ENCODE data around the gene HNMT.
"Not testable (repeated sequence)": the region's sequence is repeated elsewhere in the genome, so short reads cannot be mapped to it uniquely, and the experiment has no call there.

Gene HNMT

DNA sequence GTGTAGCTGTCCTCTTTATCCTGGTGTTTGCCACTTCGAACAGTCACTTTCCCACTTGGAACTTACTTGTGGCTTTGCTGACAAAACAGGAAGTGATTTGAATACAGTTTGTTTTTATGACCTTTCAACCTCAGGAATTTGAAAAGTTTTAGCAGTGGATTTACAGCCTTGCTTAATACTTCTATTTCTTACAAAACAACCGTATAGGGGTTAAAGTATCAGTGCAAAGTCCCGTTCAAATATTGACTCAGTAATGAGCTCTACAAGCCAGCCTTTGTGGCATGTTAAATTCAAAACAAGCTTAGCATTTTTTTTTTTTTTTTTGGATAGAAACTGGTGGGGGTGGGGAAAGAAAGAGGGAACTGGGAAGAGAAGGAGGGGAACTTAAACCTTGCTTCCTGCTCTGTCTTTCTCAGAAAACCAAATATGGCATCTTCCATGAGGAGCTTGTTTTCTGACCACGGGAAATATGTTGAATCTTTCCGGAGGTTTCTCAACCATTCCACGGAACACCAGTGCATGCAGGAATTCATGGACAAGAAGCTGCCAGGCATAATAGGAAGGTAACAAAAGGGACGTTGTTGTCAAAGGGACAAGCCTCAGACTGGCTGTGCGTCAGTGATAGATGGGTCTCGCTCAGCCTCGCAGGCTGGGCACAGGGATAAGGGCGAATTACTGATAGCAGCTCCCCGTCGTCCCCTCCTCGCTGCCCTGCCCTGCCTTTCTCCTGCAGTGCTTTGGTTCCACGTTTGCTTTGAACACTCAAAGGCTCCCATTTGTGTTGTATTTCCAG, at the start of gene HNMT:
TSS of gene HNMT (plus strand) at position 408 of the 793 bp plus-strand sequence. CDS start at position 427, 19 bp downstream.
- peak; percentile 25 for DNase-seq

DNA sequence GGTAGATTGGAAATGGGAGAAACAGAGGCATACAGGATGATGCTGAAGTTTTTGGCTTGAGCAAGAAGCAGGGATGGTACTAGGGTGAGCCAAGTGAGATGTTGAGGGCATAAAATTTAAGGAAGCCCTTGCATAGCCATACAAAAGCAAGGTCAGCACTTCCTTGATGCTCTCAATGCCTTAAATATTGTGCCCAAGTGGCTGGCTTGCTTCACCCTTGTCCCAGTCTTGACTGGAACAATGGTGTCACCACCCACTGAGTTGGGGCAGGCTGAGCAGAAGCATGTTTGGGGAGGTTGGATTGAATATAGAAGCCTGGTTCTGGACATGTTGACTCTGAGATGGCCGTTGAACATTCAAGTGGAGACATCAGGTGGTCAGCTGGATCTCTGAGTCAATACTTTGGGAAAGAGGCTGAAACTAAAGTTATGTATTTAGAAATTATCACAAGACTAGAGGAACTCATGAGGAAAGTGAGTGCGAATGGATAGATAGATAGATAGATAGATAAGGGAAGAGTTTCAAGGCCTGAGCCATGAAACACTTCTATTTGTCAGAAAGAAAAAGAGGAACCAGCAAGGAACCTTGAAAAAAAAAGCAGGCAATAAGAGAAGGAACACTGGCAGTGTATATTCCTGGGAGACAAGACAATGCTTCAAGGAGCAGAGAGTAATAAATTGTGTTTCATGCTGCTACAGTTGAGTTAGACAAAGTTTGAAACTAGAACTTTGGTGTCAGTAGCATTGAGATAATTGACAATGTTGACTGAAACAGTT, 43.0 kb upstream of the HNMT start:
- no peak for DNase-seq

DNA sequence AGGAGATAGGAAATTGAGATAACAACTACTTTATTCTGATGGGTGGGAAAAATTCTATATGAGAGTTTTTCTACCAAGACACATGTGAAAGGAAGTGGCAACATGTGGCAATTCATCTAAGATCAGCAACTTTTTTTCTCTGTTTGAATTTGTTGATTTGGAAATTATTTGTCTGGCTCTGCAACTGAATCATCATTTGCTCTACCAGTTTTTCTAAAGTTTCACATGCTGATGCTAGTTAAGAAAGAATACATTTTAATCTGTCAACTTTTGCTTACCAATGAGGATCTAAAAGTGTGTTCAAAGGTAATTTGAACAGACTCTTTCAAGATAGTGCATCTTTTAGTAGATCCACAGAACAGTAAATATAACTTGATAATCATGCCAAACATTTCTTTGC, 42.1 kb upstream of the HNMT start:
- DNase-seq, result not testable (repeated sequence)

DNA sequence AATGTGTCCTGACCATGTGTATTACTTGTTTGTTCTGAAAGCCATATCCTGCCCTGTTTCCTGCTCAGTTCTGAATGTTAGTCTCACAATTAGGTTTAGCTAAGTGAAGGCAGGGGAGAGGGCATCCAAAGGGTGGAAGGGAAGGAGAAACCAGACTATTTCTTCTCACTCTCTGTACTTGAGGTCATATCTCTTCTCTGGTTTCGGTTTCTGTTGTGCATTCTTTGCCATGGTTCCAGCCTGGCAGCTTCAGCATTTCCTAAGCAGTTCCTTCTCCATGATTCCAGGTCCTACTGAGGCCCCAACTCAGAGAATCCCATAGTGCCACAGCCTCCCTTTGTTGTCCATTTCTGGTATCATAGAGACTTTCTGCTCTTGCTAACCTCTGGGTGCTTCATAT, 40.3 kb upstream of the HNMT start:
- no peak for DNase-seq

DNA sequence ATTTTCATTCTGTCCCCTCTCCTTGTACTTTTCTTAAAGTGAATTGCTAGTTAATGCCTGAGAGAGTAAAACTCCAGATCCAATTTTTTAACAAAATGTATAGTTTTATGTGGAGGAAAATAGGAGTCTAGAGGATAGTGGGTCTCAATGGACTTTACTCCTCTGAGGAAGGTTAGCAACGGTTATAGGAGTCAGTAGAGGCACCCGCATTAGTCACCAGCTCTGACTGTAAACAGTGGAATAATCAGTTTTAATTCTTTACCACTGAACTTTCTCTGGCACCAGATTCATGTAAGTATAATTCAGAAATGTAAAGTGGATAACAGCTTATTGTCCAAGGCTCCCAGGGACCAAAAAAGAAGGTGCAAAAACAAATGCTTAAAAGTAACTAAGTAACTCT, 38.7 kb upstream of the HNMT start:
- no peak for DNase-seq

DNA sequence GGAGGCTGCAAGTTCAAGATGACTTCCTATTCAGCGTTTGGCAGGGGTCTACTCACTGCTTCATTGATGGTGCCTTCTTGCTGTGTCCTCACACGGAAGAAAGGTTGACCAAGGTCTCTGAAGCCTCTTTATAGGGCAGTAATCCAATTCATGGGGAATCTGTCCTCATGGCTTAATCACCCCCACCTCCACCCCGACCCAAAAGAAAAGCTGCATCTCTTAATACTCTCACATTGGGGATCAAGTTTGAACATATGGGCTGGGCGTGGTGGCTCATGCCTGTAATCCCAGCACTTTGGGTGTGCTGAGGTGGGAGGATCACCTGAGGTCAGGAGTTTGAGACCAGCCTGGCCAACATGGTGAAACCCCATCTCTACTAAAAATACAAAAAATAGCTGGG, 36.4 kb upstream of the HNMT start:
- DNase-seq, result no peak

DNA sequence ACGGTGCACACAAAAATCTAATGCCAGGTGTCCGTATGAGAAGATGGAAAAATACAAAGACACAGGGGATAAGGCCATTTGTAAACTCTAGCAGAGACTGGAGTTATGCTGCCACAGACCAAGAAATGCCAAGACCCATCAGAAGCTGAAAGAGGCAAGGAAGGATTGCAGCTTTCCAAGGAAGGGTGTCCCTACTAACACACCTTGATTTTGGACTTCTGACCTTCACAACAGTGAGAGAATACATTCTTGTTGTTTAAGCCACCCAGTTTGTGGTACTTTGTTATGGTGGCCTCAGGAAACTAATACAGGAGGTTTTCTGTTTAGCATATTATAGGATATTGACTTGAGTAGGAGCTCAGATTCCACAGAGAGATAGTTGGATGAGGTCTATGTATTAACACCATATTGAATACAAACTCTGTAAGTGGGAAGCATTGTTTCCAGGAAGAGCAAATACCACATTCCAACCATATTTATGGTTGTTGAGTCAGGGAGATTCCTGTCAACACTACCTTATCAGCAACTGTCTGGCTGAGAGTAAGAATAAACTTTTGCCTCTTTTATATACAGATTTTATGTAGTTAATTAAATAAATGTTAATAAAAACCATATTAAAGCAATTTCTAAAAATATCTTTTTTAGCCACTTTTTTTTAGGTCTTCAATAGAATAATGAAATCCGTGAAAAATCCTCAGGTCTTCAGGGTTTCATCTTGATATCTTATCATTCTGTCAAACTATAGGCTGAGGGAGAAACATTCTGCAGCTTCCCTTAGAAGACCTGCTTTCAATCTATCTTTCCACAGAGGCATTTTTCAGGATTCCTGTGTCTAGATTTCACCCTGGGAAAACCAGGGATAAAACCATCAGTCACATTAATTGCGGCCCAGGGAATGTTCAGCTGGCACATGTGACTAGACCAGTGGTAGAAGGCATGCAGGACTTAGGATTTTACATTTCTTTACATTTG, 35.4 kb upstream of the HNMT start:
- no peak for DNase-seq

DNA sequence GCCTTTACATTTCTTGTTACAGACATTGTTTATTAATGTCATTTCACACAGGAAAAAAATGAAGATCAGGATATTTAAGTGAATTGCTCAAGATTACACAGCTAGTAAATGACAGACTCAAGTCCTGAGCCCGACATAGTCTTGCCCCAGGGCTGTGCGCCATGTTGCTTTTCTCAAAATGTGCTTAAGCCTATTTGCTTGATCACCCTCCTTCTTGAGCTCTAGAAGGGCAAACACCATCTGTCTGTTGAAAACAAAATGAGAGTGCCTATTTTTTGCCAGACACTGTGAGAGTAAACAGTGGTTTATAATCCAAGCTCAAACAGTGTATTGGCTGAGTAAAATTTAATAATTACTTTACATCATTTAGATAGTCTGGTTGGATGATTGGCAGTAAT, 34.8 kb upstream of the HNMT start:
- no peak for DNase-seq

DNA sequence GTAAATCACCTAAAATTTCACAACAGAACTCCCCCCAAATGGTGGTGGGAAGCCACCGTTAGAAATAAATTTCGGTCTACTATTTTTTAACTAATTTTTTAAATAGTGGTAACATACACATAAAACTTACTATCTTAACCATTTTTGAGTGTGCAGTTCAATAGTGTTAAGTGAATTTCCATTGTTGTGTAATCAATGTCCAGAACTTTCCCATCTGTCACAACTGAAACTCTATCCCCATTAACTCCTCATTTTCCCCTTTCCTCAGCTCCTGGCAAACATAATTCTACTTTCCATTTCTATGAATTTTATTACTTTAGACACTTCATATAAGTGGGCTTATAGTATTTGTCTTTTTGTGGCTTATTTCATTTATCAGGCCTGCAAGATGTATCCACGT, 34.1 kb upstream of the HNMT start:
- no peak for DNase-seq

DNA sequence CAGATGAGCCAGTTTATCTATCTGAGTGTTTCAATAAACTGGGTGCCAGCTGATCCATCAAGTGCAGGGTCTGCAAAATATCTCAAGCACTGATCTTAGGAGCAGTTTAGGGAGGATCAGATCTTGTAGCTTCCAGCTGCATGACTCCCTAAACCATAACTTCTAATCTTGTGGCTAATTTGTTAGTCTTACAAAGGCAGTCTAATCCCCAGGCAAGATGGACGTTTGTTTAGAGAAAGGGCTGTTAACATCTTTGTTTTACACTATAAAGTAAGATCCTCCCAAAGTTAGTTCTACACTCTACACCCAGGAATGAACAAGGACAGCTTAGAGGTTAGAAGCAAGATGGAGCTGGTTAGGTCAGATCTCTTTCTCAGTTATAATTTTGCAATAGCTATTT, 28.7 kb upstream of the HNMT start:
- DNase-seq, result no peak

DNA sequence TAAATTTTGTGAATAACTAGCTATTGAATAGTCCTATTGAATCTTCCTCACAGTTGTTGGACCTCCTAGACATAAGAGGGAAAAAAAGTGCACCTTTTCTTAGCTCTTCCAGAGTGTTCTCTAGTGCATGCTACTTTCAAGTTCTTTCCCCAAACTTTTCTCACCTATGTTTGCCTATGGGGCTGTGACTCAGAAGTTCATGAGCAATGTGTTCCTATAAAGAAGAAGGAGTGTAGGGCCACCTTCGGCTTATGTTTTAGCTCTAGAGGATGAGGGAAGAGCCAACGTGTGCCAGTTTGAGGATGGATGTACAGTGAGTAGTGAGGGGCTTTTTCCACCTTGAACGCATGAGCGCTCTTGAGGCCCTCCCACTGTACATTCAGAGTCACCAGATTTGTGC, 27.0 kb upstream of the HNMT start:
- no peak for DNase-seq

DNA sequence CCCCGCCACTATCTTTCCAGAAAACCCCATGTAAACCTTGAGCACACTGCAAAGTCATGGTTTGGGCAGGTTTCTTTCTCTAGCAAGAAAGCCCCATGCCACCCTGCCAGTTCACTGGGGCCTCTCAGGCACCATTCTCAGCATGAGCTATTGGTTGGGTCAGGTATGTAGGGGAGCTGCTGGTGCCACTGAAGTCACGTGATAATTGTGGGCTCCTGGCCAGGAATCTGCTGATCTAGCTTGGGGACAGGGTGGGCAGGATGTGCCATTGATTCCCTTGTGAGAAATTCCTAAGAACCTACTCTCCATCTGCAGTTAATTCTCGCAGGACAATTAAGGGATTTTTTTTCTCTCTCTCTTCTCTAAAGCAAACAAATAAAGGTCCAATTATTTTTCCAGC, 26.5 kb upstream of the HNMT start:
- DNase-seq, result no peak

DNA sequence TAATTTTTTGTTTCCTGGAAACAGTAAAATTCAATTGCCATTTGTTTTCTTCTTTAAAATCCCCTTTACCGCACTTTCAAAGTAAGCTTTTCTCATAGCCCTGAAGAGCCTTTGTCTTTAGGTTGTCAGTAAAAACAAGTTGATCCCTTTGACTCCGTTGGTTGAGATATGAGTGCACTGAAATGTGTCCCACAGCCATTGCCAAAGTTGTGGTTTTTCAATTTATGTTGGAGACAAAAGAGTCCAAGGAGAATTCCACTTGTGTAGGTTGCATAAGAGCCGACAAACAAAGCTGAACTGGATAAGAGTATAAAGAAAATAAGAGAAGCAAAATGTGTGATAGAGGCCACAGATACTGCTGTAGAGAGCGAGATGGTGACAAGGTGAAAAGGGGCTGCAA, 26.1 kb upstream of the HNMT start:
- no peak for DNase-seq

DNA sequence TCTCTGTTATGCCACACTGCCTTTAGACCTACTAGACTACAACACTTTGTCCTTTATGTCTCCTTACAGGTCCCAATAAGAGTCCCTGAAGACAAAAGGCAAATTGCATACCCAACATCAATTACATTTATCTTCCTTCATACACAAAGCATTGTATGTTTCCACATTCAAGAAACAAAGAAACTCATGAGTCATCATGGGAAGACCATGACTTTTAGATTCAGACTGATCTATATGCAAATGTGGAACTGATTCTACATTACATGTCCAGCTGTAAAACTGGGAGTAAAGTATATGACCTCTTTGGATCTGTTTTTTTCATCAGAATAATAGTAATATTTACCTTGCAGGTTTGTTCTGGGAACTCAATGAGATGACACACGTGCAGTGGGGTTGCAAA, 25.2 kb upstream of the HNMT start:
- no peak for DNase-seq

DNA sequence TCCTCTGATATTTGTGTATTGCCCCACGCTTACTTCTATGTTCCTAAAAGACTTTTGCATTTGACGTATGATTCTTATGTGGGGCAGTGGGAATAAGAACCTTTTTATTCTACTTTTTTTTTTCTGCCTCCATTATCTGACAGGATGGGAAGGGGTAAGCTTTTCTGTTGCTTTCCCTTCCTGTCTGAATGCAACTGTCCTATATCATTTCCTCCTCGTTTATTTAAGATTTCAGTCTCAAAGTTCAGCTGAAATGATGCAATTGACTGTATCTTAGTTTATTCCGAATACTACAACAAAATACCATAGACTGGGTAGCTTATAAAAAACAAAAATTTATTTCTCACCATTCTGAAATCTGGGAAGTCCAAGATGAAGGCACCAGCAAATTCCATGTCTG, 24.1 kb upstream of the HNMT start:
- no peak for DNase-seq

DNA sequence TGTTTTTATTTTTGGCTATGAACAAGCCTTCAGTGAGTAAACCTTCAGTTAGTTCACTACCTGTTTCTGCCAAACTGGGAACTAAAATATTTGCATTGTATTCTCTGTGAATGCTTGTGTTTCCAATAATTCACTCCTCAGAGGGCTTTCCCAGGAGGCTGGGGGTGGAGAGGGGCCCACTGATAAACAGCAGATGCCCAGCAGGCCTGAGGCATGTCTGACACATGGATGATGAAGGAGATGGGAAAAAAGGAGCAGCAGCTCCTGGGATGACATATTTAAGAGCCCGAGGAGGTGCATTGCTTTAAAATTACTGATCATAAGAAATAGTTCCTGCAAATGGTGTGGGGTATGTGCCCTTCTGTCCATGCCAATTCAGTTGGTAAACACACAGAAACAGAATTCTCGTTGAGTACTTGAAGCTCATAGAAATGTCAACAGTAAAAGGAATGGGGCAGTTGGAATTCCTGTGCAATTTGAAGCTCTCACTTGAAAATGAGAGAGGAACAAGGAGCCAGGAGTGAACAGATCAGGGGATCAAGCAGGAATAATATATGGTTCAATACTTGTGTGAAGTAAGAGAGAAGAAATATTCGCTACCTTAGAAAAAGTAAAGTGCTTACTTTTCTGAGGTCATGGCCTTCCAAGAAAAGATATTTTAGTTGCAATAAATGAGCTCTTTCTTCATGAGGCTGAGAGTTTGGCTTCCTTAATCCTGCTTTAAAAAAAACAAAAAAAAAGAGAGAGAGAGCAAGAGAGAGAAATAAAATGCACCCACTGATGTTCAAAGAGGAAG, 22.0 kb upstream of the HNMT start:
- no peak for DNase-seq

DNA sequence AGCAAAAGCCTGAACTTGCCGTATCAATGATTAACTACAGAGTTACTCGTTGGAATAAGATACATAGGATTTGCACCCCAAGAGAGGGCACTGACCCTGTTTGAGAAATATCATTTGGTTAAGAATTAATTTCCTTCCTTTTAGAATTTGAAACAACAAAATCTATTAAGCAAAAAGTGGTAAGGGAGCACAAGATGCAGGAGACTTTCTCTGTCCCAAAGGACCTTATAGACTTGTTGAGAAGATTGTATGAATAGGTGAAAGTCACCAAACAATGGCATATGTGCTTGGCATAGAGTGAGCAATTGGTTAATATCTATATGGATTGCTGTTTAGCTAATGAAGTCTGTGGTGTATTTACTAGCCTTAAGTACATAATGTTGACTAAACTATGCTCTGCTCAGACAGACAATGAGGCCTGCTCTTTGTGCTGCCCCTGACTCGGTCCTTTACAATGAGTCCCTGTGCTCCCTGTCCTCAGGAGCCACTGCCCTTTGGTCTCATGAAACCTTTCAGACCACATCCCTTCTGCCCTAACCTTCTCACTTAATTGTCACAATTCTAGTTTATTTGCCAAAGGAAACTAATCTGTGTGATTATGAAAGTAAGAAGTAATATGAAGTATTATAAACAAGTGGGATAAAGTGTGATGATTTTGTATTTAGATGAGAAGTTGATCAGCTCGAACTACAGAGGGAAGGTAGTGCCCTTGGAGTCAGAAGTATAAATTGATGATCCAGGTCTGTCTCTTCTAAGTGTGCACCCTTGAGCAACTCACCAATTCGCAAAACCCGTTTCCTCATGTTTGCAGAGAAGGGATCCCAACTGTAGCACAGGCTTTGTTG, 21.2 kb upstream of the HNMT start:
- no peak for DNase-seq

DNA sequence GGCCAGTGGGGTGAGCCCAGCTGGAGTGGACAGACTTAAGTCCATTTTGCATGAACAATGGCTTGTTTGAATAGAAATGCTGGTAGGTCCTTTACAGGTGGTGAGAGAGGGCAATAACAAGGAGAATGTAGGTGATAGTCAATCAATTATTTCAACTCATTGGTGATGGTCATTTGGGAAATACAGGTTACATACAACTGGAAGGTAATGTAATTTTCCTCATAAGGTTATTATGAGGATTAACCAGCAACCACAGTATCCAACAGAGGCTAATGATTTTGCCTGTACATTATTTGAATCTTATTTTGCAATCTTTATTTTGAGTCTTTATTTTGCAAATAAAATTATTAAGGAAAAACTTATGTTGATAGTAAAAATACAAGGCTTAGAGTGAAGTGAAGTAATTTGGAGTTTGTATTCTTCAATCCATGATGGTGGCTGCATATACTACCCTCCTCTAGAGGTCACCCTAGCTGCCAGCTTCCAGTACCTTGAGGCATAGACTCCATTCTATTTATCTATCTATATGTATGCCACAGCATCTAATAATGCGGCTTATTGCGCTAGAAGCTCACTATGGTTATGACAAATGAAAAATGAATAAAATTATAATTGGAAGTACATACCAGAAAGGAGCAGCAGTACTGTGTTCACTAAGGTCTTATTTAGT, 20.5 kb upstream of the HNMT start:
- no peak for DNase-seq

DNA sequence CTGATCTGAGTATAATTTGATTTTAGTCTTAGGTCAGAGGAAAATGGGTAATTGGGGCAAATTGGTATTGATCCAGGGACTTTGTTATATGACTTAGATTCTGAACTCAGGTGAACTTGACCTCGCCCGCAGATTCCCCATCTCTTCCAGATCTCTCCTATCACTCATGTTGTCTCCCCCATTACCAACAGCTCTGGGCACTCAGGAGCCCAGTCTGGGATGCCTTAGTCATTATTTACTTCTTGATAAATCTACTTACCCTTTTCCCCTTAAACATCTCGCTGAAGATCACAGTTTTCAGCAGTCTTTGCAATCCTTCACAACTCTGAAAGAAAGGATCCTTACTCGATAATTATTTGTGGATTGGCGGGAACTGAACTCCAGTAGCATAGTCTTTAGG, 19.6 kb upstream of the HNMT start:
- DNase-seq, result no peak

DNA sequence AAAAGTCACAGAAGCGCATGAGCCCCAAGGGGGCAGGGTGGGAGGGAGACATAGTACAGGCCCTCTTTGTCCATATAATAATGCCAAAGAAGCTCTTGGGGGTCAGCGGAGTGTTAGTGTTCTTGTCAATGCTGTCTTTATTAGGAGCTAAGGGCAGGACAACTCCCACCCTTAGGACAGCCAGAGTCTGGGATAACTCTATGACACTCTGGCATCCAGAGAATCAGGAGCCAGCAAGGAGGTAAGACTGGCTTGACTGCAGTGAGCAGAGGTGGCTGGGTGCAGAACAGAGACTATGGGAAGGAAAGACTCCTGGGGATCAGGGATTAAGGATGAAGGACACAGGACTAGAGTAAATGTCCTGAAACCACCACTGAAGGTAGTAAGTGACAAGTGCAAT, 19.0 kb upstream of the HNMT start:
- no peak for DNase-seq

DNA sequence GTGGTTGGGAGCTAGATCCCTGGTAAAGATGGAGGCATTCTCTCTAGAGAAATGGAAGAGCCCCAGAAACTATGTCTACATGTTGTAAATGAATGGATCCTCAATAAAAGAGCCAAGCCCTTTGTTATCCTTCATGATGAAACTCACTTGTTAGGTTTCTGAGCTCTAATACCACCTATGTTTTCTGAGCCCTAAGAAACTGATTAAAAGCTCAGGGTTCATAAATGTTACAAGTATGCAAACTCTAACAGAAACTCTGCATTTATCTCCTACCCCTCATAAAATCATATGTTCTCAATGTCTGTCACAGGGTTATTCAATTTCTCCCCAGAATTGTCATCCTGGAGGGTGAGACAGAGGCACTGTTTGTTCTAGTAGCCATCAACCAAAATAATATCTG, 18.0 kb upstream of the HNMT start:
- DNase-seq, result no peak

All from NCI-H774 (cell line).